ENCODE data around the gene UGT1A10.

GRCh38 chr2:233764264-233764663 is 128.0 kb downstream of the UGT1A10 start:
- no peak for TF ChIP-seq POLR2AphosphoS5 (IDR thresholded peaks at IDR 0.05; ENCODE audit: low read depth)
- no peak for TF ChIP-seq CTCF (IDR thresholded peaks at IDR 0.05; ENCODE audit: insufficient read depth, low read length)
- no peak for TF ChIP-seq GABPA (IDR thresholded peaks at IDR 0.05; ENCODE audit: low read depth)
- TF ChIP-seq, protein P1, sequence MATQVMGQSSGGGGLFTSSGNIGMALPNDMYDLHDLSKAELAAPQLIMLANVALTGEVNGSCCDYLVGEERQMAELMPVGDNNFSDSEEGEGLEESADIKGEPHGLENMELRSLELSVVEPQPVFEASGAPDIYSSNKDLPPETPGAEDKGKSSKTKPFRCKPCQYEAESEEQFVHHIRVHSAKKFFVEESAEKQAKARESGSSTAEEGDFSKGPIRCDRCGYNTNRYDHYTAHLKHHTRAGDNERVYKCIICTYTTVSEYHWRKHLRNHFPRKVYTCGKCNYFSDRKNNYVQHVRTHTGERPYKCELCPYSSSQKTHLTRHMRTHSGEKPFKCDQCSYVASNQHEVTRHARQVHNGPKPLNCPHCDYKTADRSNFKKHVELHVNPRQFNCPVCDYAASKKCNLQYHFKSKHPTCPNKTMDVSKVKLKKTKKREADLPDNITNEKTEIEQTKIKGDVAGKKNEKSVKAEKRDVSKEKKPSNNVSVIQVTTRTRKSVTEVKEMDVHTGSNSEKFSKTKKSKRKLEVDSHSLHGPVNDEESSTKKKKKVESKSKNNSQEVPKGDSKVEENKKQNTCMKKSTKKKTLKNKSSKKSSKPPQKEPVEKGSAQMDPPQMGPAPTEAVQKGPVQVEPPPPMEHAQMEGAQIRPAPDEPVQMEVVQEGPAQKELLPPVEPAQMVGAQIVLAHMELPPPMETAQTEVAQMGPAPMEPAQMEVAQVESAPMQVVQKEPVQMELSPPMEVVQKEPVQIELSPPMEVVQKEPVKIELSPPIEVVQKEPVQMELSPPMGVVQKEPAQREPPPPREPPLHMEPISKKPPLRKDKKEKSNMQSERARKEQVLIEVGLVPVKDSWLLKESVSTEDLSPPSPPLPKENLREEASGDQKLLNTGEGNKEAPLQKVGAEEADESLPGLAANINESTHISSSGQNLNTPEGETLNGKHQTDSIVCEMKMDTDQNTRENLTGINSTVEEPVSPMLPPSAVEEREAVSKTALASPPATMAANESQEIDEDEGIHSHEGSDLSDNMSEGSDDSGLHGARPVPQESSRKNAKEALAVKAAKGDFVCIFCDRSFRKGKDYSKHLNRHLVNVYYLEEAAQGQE (IDR thresholded peaks at IDR 0.05; ENCODE audit: insufficient replicate concordance, low read depth): no peak
- TF ChIP-seq SPI1 (IDR thresholded peaks at IDR 0.05; ENCODE audit: borderline replicate concordance, low read depth): no peak

Data from HL-60 (cell line).